Measurements from ENCODE around the gene PLAU.
"Not testable (repeated sequence)": the region's sequence is repeated elsewhere in the genome, so short reads cannot be mapped to it uniquely, and the experiment has no call there.

The PLAU gene

DNA sequence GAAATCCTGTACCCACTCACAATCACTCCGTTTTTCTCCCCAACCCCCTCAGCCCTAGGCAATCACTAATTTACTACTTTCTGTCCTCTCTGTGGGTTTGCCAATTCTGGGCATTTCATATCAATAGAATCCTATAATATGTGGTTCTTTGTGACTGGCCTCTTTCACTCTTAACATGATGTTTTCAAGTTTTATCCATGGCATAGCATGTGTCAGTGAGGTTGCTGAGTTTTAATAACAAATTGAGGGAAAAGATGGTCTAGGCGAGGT lies 11.9 kb downstream of the PLAU start:
- no peak for DNase-seq

DNA sequence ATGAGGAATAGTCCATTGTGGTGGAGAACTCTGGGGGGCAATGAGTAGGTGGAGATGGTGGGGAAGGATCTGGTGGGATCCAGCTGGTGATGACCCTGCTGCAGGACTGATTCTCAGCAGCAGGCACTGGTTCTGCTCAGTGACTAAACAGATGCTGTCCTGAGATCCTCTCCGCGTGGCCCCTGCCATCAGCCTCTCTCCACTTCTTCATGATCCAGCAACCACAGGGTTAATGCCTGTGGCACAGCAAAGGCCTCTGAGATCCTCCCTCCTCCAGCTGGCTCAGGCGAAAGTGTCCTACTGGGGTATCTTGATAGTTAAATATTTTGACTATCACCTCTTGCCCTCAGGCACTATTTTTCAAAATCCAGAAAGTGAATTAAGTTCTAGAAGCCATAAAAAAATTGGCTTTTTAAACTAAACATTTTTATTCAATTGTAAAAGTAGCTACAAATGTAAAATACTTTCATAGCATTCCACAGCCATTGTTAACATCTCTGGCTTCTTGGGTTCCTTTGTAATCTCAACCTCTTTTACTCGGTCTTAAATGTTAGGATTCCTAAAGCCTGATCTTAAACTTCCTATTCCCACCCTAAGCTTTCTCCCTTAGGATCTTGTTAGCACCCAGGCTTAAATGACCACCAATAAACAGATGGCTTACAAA lies 13.1 kb downstream of the PLAU start:
- DNase-seq = no peak

DNA sequence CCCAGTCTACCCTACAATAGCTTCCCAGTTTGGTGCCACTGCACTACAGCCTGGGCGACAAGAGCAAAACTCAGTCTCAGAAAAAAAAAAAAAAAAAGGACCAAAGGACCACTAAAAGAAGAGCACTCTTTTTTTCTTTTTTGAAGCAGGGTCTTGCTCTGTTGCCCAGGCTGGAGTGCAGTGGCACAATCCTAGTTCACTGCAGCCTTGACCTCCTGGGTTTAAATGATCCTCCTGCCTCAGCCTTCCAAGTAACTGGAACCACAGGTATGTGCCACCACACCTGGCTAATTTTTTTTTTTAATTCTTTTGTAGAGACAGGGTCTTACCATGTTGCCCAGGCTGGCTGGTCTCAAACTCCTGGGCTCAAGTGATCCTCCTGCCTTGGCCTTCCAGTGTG lies 14.0 kb downstream of the PLAU start:
- no peak for DNase-seq

DNA sequence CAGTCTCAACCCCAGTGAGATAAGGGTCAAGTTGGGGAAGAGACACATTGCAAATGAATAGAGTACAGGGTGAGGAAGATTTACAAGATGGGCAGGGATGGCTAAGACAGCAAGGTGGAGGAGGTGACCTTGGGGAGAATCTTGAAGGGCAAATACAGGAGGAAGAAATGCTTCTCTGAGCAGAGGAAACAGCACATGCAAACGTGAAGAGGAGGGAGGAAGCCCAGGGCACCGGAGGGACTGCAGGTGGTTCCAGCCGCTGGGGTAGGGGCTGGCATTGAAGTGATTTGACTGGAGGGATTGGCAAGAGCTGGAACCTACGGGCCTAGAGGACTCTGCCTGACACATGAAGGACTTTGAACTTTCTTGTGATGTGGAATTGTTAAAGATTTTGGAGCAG lies 14.6 kb downstream of the PLAU start:
- DNase-seq = no peak

DNA sequence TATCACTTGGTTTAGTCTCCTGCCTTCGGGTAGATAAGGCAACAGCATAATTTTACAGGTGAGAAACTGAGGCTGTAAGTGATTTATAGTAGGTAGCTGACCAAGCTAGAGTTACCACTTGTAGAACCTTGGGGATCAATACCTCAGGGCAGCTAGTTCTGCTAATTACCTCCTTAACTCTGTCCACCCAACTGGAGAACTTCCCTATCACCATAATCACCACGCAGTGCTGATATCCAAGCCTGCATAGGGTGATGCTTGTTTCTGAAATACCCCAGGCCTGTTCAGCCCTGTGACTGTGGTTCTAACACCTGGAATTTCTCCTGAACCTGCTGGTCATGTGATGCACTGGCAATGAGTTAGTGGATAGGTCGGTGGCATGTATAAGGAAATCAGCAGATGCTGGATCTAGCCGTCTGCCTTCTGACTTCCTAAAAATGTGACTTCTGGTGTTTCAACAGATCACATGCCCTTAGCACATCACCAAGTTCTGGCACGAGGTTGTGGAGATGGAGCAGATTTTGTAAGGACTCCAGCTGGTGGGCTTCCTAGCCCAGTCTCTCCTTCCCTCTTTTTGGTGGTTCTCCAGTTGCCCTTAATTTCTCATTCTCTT lies 15.3 kb downstream of the PLAU start:
- no peak for DNase-seq

DNA sequence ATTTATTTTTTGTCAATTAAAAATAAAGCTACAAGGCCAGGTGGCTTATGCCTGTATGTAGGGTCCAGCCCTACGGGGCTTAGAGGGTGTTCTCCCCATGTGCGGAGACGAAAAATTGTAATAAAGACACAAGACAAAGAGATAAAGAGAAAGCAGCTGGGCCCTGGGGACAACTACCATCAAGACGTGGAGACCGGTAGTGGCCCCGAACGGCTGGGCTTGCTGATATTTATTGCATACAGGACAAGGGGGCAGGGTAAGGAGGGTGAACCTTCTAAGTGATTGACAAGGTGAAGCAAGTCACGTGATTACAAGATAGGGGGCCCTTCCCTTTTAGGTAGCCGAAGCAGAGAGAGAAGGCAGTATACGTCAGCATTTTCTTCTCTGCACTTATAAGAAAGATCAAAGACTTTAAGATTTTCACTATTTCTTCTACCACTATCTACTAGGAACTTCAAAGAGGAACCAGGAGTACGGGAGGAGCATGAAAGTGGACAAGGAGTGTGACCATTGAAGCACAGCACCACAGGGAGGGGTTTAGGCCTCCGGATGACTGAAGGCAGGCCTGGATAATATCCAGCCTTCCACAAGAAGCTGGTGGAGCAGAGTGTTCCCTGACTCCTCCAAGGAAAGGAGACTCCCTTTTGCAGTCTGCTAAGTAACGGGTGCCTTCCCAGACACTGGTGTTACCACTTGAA lies 19.8 kb downstream of the PLAU start:
- DNase-seq = not testable (repeated sequence)

DNA sequence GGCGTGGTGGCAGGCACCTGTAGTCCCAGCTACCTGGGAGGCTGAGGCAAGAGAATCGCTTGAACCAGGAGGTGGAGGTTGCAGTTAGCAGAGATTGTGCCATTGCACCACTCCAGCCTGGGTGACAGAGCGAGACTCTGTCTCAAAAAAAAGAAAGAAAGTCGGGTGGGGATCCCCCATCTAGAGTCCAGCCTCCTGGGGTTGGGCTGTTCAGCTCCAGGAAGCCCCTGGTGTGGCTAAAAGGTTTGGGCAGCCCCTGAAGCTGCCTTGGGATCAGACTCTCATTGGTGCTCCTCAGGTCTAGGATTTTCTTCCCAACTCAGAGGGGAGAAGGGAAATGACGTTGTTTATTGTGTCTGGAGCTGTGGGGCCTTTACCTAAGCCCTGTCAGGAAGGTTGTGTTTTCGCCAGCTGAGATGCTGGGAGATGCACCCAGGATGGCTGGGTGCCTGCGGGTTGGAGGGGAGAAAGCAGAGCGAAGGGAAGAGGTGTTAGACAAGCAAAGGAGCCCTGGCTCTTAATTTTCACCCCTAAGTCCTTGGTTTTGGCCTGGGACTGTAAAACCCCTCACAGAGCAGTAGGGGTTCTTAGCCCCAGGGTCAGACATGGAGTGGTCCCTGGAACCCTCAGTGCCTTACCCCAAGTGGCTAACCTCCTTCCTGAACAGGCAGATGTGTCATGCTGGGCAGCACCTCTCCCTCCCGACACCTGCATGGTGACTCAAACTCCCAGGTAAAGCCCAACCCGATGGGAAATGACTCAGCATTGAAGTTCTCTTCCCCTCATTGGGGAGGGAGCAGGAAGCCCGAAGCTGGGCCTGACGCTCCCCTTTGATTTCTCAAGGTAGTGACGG lies 21.1 kb downstream of the PLAU start:
- DNase-seq = no peak

DNA sequence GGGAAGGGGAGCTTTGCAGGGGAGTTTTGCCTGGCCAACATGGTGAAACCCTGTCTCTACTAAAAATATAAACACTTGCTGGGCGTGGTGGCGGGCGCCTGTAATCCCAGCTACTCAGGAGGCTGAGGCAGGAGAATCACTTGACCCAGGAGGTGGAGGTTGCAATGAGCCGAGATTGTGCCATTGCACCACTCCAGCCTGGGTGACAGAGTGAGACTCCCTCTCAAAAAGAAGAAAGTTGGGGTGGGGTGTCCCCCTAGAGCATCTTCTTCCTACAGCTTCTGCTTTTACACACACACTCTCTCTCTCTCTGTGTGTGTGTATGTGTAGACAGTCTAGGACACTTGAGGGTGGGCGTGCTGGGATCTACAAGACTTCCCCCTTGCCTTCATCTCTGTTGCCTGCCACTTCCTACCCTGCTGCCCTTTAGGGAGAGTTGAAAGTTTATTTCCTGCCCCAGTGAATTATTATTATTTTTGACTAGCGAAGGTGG lies 21.7 kb downstream of the PLAU start:
- no peak for DNase-seq

DNA sequence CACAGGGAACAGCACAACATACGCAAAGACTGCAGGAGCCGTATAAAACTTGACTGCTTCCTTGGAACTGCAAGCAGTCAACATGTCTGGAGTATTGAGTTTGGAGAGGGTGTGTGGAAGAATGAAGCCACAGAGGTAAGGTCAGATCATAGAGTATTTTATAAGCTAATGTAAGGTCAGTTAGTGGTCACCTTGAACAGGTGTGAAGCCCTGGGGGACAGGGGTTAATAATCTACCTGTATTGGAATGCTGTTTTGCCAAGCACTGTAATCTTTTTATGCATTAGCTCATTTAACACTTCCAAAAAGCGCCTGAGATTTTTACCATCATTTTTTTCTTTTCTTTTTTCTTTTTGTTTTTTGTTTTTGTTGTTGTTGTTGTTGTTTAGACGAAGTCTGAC lies 23.1 kb downstream of the PLAU start:
- no peak for DNase-seq

DNA sequence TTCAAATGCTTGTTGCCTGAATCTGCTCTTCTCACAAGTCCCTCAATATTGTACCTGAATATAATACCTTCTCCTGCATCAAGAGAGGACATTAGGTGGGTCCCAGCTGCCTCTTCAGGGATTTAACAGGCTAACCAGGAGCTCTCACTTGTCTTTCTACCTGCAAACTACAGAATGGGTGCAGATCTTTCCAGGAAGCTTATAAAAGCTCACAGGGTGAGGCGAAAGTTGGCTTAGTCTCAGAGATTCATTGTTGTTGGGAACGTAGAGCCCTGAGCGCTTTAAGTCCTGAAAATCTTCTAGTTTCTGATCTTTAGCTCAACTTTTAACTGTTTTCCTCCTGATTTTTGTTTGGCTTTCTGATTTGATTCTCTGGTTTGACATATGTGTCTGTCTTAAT lies 25.0 kb downstream of the PLAU start:
- DNase-seq = no peak

DNA sequence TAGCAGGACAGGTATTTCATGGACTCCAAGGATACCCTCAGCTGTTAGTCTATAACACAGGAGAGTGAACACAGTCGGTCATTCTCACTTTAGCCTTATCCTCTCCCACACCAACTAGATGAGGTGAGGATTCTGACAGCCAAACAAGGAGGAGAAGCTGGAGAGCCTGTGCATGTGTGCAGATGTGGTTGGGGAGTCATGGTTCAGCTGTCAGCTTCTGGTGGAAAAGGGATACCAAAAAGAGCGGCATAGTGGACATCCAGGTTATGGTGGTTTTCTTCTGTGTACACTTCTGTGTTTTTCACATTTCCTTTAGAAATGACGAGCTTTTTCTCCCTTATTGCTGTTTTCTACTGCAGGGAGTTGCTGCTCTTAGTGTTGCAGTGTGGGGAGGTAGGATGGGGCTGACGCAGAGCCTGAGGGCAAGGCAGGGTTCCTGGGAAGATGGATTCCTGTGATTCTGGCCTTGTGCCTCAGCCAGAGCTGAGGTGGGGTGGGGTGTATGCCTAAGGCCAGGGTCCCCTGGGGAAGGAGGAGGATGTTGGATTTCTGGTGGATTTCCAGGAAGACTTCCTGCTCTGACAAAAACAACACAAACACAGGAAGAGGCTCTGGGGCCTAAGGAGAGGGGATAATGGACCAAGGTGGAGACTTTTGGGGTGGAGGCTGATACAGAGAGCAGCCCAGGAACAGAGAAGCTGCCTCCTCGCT lies 26.6 kb downstream of the PLAU start:
- no peak for DNase-seq

DNA sequence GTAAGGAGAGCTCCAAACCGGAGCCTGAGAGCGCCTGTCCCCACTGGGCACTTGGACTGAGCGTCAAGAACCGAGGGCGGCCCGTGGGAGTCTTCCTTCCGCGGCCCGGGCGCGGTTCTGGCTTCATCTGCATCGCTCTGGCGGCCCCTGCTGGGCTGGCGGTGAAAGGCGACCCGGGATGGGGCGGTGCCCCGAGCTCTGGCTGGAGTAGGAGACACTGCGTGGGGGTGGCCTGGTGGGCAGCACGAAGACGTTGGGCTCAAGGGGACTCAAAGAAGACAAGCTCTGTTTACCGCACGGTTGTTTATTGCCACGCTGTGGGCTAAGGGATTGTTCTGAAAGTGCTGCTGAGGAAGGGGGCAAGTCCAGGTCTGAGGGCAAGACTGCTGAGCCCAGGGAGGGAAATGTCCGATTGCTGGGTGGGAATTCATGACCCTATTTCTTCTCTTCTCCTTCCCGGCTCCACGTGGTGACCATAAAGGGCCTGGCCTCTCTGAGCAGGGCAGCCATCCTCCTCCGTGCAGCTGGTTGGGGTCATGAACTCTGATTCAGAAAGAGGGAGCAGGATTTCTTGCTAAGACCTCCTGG lies 29.8 kb downstream of the PLAU start:
- peak; percentile 69 for DNase-seq

DNA sequence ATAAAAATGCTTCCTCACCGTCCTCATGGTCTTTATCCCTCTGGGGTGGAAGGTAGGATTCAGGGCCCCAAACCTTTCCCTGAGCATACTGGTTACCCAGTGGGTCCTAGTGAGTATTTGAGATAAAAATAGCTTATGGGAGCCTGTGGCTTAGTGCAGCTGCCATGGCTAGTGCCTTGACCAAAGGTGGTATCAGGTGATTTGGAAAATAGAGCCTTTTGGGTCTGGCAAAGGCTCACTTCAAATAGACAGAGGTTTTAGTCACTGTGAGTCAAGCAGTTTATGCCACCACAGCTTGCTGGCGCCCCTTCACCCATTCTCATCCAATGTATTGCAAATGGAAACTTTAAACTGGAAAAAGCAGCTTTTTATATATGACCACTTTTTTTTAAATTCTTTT lies 30.4 kb downstream of the PLAU start:
- no peak for DNase-seq

DNA sequence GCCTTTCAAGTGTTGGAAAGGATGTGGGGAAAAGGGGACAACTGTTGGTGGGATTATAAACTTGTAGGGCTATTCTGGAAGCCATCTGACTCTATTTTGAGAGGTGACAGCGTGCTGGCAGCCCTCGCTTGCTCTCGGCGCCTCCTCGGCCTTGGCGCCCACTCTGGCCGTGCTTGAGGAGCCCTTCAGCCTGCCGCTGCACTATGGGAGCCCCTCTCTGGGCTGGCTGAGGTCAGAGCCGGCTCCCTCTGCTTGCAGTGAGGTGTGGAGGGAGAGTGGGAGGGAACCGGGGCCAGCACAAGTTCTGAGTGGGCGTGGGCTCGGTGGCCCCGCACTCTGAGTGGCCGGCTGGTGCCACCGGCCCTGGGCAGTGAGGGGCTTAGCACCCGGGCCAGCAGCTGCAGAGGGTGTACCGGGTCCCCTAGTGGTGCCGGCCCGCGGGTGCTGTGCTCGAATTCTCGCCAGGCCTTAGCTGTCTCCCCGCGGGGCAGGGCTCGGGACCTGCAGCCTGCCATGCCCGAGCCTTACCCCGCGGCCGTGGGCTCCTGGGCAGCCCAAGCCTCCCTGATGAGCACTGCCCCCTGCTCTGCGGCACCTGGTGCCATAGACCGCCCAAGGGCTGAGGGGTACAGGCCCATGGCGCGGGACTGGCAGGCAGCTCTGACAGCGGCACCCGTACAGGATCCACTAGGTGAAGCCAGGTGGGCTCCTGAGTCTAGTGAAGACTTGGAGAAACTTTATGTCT lies 33.6 kb downstream of the PLAU start:
- no peak for DNase-seq

DNA sequence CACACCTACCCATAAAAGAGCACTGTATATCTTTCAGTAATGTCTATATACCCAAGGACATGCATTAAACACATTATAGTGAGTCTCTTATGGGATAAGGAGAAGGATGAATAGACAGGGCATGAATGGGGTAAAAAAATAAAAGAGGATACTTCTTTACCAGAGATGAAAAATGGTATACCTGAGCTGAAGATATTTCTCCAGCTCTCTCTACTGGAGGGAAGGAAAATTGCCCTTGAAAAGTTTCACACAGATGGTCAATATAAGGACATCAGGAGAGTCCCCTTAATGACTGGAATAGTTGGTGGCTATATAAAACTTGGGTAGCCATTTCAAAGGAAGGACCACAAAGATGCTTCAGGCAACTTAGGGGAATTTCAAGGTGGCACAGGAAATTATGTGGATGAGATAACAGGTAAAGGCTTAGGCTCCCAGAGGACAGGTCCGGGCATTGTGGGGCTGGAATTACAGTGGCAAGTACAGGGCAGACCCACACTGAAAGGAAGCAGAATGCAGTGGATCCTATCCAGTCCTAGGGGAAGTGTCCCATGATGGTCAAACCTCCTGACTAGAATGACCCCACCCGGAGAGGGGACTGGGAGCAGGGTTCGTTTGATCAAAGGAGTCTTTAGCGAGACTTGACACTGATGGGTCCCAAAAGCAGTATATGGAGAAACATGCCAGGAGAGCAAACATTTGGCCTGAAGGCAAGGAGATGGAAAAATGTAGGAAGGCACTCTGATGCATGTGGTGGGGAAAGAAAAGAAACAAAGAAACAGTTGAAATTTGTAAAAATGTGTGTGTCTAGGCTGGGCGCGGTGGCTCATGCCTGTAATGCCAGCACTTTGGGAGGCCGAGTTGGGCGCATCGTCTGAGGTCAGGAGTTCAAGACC lies 35.6 kb downstream of the PLAU start:
- DNase-seq = no peak

DNA sequence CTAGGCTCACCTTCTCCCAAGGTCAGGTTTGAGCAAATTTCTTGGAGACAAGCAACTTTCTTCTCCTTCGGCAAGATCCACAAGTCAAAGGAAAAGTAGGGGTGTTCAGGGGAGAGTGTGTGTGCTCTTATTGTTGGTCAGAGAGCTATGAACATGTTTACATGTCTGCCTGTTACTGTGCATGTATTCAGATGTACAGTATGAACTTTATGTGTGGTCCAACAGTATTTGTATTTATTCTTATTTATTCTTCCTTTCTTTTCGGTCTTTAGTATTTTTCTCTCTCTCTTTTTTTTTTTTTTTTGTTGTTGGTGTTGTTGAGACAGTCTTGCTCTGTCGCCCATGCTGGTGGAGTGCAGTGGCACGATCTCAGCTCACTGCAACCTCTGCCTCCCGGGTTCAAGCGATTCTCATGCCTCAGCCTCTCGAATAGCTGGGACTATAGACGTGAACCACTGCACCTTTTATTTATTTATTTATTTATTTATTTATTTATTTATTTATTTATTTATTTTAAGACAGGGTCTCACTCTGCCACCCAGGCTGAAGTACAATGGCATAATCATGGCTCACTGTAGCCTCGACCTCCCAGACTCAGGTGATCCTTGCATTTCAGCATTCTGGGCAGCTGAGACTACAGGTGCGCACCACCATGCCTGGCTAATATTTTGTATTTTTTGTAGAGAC lies 38.2 kb downstream of the PLAU start:
- DNase-seq = no peak

DNA sequence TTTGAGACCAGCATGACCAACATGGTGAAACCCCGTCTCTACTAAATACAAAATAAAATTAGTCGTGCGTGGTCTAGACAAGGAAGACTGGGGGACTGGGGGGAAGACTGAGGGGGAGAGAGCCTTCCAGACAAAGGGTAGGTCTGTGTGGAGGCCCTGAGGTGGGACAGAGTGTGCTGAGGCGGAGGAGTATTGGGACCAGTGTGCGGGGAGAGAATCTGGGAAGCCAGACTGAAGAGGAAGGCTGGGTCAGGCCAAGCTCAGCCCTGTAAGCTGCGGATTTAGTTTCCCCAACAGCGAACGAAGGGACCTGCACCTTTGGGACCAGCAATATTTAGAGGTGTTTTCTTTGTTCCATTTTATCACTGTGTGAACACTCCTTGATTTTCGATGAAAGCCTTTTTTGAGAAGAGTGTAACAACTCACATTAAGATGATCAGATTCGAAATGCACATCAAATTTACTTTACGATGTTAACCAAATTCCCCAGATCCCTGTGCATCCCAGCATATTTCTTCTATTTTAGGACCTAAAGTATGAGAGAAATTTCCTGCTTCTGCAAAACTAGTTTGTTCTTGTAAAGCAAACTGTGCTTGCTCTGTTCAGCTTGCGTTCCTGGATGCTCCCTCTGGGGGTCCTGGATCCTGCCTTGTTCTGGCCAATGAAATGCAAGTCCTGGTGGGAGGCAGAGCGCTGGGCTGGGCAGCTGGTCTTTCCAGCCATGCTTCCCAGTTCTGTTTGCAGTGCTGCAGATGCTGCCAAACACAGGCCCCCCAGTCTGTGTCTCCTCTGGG lies 39.4 kb downstream of the PLAU start:
- DNase-seq = no peak

DNA sequence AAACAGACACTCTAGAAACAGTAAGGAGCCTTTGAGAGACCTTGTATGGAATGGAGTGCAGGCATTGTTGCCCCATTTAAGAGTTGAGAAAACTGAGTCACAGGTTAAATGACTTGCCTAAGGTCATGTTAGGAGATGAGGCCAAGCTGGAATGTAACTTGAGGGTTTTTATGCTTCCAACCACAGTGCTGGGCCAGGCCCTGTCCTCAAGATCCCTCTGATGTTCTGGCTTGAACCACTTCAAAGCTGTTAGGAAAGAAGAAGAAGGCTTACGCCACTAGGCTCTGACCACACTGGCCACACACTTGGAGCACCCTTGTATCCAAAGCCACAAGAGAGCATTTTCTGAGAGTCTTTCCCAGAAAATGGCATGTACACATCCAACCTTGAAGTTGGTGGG lies 42.7 kb downstream of the PLAU start:
- no peak for DNase-seq

DNA sequence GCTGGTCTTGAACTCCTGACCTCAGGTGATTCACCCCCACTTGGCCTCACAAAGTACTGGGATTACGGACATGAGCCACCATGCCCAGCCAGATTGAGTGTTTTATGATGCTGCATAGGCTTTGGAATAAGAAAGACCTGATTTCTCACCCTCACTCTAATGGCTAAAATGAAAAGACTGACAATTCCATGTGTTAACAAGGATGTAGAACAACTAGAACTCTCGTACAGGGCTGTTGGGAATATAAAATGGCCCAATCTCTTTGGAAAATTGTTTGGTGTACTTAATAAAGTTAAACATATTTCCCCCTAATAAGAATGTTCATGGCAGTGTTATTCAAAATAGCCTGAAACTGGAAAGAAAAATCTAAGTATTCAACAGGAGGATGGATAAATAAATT lies 43.8 kb downstream of the PLAU start:
- DNase-seq = no peak

Measured in effector CD8-positive, alpha-beta T cell (primary cell).